GM12878 (cell line): ENCODE data around the gene HMHB1.

ENCODE experiments used
- BCL11A ChIP-seq: IDR thresholded peaks from 2 replicates; pipeline ENCODE4 v1.6.1; 2011; ENCODE audit warnings: low read depth, low read length
- CREM ChIP-seq: IDR thresholded peaks from 2 replicates; pipeline ENCODE4 v1.6.1; 2014; ENCODE audit warnings: antibody characterized with exemption, low read depth
- CTCF ChIP-seq, 3 experiments: IDR thresholded peaks in 2 of 3; conservative IDR thresholded peaks in 1 of 3; 2 replicates each; pipeline ENCODE4 v1.5.1; 2011; ENCODE audit warnings: low read depth in 3 of 3, low read length in 3 of 3, mild to moderate bottlenecking in 3 of 3, control low read depth in 2 of 3, moderate library complexity in 2 of 3, inconsistent platforms in 1 of 3, mixed read lengths in 1 of 3; ENCODE audit not compliant: control insufficient read depth in 2 of 3, insufficient read depth in 1 of 3; ENCODE audit errors: extremely low read depth in 1 of 3
- ELK1 ChIP-seq: IDR thresholded peaks from 2 replicates; pipeline ENCODE4 v1.6.1; 2012; ENCODE audit warnings: low read depth, low read length, improper control_type of control experiment
- HDAC6 ChIP-seq: fragments of 200-600 bp; sonication (generic); IDR thresholded peaks from one replicate; pipeline ENCODE4 v1.8.0; 2017; ENCODE audit warnings: antibody characterized with exemption; ENCODE audit not compliant: unreplicated experiment
- MAX ChIP-seq: IDR thresholded peaks from 2 replicates; pipeline ENCODE4 v1.6.1; 2012; ENCODE audit warnings: low read depth, low read length, improper control_type of control experiment
- YY1 ChIP-seq: IDR thresholded peaks from 2 replicates; pipeline ENCODE4 v1.6.1; 2011; ENCODE audit warnings: low read depth, mild to moderate bottlenecking, low read length

GRCh38 chr5:143800715-143801114 is 11.2 kb upstream of the HMHB1 start:
- TF ChIP-seq ELK1 (no peak), CTCF (IDR thresholded peaks at IDR 0.05 in 2 of 3, conservative IDR thresholded peaks at IDR 0.05 in 1 of 3; ENCODE audit: control insufficient read depth in 2 of 3, extremely low read depth in 1 of 3, insufficient read depth in 1 of 3, low read depth in 3 of 3, low read length in 3 of 3) (no peak), HDAC6 (no peak), BCL11A (no peak), CREM (no peak), YY1 (peak; percentile 72), MAX (no peak)
